ENCODE measurements around the gene F2.

DNA sequence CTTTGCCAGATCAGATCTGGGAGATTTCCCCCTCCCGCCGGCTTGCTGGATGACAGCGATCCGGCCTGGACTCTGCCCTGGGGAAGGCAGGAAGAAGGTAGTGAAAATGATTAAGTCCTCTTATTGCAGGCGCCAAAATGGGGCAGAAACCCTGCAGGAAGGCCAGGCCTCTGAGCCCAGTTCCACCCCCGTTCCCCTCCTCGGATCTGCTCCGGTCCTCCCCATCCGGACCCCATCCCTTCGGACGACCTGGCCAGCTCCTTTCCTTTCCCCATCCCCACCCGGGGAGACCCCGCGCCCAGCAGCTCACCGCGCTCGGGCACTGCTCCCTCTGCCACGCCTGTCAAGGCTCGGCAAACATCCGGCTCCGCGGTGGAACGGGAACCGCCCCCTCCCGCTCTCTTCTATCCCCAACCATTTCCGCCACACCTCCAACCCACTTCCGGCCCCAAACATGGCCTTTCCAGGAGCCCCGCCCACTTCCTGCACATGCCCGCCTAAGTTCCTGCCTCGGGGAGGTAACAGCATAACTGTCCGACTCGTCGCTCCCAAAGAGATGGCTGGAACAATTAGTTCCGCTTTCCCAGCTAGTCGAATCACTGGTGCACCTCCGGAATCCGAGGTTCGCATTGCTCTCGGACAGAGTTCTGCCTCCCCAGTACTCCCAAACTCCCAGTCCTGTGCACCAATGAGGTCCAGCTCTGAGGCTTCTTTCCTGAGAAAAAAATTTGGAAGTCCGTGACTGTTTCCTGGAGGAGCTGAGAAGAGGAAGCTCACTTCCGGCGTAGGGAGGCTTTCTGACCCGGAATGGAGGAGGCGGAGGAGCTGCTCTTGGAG is 18.6 kb upstream of the F2 start, which contains the start of the genes ARHGAP1 and ZNF408:
- no peak for TF ChIP-seq EZH2 (IDR thresholded peaks at IDR 0.05; ENCODE audit: low read length, missing control alignments)
- TF ChIP-seq, protein P1, sequence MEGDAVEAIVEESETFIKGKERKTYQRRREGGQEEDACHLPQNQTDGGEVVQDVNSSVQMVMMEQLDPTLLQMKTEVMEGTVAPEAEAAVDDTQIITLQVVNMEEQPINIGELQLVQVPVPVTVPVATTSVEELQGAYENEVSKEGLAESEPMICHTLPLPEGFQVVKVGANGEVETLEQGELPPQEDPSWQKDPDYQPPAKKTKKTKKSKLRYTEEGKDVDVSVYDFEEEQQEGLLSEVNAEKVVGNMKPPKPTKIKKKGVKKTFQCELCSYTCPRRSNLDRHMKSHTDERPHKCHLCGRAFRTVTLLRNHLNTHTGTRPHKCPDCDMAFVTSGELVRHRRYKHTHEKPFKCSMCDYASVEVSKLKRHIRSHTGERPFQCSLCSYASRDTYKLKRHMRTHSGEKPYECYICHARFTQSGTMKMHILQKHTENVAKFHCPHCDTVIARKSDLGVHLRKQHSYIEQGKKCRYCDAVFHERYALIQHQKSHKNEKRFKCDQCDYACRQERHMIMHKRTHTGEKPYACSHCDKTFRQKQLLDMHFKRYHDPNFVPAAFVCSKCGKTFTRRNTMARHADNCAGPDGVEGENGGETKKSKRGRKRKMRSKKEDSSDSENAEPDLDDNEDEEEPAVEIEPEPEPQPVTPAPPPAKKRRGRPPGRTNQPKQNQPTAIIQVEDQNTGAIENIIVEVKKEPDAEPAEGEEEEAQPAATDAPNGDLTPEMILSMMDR (conservative IDR thresholded peaks at IDR 0.05 in 1 of 2, IDR thresholded peaks at IDR 0.05 in 1 of 2; ENCODE audit: low read depth in 1 of 2, low read length in 2 of 2) = no peak

All from fibroblast of lung (primary cell).